ENCODE measurements around the gene TIAM1.

TIAM1 gene

DNA sequence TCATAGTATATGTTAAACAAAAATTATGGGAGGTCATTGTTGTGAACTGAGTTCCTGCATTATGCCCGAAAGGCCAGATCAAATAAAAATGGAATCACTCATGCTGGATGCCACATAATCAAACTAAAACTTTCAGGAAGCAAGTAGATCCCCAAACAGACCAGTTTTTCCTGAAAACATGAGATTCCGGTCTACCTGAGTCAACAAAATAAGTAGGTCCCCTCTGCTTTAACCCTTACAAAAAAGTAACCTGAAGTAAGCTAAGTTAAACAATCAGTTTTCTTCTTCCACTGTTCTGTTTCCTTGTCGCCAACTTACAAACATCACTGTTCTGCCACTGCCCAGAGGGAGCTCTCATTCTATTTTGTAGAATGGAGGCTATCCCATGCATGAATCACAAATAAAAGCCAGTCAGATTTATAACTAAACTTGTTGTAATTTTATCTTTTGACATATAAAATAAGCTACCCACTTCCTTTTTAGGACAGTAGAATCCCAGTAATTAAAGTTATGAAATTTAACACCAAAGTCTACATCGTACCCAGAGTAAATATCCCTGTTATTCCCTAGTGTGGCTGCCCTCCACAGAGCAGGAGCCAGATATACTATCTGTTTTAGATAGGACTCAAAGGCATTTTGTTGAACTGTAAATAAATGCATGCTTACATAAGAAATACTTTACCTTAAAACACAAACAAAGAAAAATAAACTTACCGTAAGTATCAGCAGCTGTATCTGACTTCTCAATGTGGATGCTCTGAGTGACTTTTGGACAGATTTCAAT, 149.4 kb downstream of the TIAM1 start:
- no peaks in the 10 kb centered on the region for H3K4me1 ChIP-seq
- H3K9me3 ChIP-seq (ENCODE audit: control insufficient read depth, low read length), result no peaks in the 10 kb centered on the region
- TF ChIP-seq, protein P1, sequence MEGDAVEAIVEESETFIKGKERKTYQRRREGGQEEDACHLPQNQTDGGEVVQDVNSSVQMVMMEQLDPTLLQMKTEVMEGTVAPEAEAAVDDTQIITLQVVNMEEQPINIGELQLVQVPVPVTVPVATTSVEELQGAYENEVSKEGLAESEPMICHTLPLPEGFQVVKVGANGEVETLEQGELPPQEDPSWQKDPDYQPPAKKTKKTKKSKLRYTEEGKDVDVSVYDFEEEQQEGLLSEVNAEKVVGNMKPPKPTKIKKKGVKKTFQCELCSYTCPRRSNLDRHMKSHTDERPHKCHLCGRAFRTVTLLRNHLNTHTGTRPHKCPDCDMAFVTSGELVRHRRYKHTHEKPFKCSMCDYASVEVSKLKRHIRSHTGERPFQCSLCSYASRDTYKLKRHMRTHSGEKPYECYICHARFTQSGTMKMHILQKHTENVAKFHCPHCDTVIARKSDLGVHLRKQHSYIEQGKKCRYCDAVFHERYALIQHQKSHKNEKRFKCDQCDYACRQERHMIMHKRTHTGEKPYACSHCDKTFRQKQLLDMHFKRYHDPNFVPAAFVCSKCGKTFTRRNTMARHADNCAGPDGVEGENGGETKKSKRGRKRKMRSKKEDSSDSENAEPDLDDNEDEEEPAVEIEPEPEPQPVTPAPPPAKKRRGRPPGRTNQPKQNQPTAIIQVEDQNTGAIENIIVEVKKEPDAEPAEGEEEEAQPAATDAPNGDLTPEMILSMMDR (IDR thresholded peaks at IDR 0.05), result no peak
- no peak overlapping the region for H3K27ac ChIP-seq
- no peak overlapping the region for H3K4me2 ChIP-seq (ENCODE audit: low read length)
- H3K27me3 ChIP-seq (ENCODE audit: control insufficient read depth, insufficient read depth, low read length), result no peaks in the 10 kb centered on the region
- H3K4me3 ChIP-seq (ENCODE audit: low read depth, low read length), result no peak overlapping the region
- no peak overlapping the region for H3K9ac ChIP-seq
- no peaks in the 10 kb centered on the region for H3K79me2 ChIP-seq
- H2AFZ ChIP-seq, result no peak overlapping the region
- no peaks in the 10 kb centered on the region for H3K36me3 ChIP-seq (ENCODE audit: control insufficient read depth, insufficient read depth, low read length)

DNA sequence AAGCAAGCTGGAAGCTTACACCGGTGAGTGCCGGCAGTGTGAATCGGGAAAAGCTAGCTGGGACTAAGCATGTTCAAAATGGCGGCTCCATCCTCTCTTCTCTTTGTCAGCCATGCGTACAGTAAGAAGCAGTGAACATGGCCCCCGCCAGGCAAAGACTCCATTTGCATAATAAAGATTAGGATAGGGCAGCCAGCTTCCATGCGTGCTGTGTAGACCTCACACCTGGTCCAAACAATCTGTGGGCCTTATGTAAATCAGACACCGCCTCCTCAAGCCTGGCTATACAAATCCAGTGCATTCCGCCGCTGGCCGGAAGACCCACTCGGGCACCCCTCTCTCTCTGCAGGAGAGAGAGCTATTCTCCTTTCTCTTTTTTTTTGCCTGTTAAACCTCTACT, 150.3 kb downstream of the TIAM1 start:
- Histone ChIP-seq H3K79me2 (no peaks in the 10 kb centered on the region), H3K4me3 (ENCODE audit: low read depth, low read length) (no peak overlapping the region), H2AFZ (no peak overlapping the region), H3K4me2 (ENCODE audit: low read length) (no peak overlapping the region), H3K9me3 (ENCODE audit: control insufficient read depth, low read length) (no peaks in the 10 kb centered on the region), H3K27ac (no peak overlapping the region), H3K27me3 (ENCODE audit: control insufficient read depth, insufficient read depth, low read length) (no peaks in the 10 kb centered on the region), H3K36me3 (ENCODE audit: control insufficient read depth, insufficient read depth, low read length) (no peaks in the 10 kb centered on the region), H3K9ac (no peak overlapping the region), H3K4me1 (no peaks in the 10 kb centered on the region)
- TF ChIP-seq, protein P1 (IDR thresholded peaks at IDR 0.05), result no peak

DNA sequence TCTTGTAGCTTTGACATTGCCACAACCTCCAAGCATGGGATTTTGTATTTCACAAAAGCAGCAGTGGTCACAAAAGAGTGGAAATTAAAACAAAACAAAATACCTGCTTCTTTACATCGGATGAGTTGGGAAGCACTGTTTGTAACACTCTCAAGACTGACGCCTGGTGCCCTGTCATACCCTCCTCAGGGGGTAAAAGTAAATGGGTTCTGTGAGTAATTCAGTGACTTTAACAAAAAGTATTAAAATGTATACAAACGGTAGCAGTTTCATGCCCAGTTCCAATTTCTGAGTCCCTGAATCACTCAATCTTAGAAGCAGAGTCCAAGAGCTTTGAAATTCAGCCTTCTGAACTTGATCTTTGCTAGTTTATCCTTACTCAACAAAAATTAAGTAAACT, 152.5 kb downstream of the TIAM1 start:
- H3K4me3 ChIP-seq (ENCODE audit: low read depth, low read length), result no peak overlapping the region
- H3K27me3 ChIP-seq (ENCODE audit: control insufficient read depth, insufficient read depth, low read length), result no peaks in the 10 kb centered on the region
- no peak overlapping the region for H3K4me2 ChIP-seq (ENCODE audit: low read length)
- H3K9ac ChIP-seq, result no peak overlapping the region
- no peaks in the 10 kb centered on the region for H3K9me3 ChIP-seq (ENCODE audit: control insufficient read depth, low read length)
- H3K79me2 ChIP-seq, result no peaks in the 10 kb centered on the region
- H2AFZ ChIP-seq, result no peak overlapping the region
- H3K36me3 ChIP-seq (ENCODE audit: control insufficient read depth, insufficient read depth, low read length), result no peaks in the 10 kb centered on the region
- TF ChIP-seq, protein P1 (IDR thresholded peaks at IDR 0.05), result no peak
- no peak overlapping the region for H3K27ac ChIP-seq
- H3K4me1 ChIP-seq, result no peaks in the 10 kb centered on the region

GRCh38 chr21:31190516-31190915, 153.5 kb downstream of the TIAM1 start:
- Histone ChIP-seq H3K4me2 (ENCODE audit: low read length) (no peak overlapping the region), H3K9ac (no peak overlapping the region), H3K9me3 (ENCODE audit: control insufficient read depth, low read length) (no peaks in the 10 kb centered on the region), H3K27me3 (ENCODE audit: control insufficient read depth, insufficient read depth, low read length) (no peaks in the 10 kb centered on the region), H3K36me3 (ENCODE audit: control insufficient read depth, insufficient read depth, low read length) (no peaks in the 10 kb centered on the region), H3K27ac (no peak overlapping the region), H3K79me2 (no peaks in the 10 kb centered on the region), H3K4me1 (no peaks in the 10 kb centered on the region), H2AFZ (no peak overlapping the region), H3K4me3 (ENCODE audit: low read depth, low read length) (no peak overlapping the region)
- TF ChIP-seq, protein P1 (IDR thresholded peaks at IDR 0.05), result no peak

GRCh38 chr21:31187499-31187898, 156.6 kb downstream of the TIAM1 start:
- Histone ChIP-seq H3K27me3 (ENCODE audit: control insufficient read depth, insufficient read depth, low read length) (no peaks in the 10 kb centered on the region), H3K36me3 (ENCODE audit: control insufficient read depth, insufficient read depth, low read length) (no peaks in the 10 kb centered on the region), H3K27ac (no peak overlapping the region), H3K79me2 (no peaks in the 10 kb centered on the region), H3K4me2 (ENCODE audit: low read length) (no peak overlapping the region), H2AFZ (no peak overlapping the region), H3K9me3 (ENCODE audit: control insufficient read depth, low read length) (no peaks in the 10 kb centered on the region), H3K9ac (no peak overlapping the region), H3K4me3 (ENCODE audit: low read depth, low read length) (no peak overlapping the region), H3K4me1 (no peaks in the 10 kb centered on the region)
- TF ChIP-seq, protein P1 (IDR thresholded peaks at IDR 0.05), result no peak
